ENCODE data around the gene PRRG4.
"Not testable (repeated sequence)": the region's sequence is repeated elsewhere in the genome, so short reads cannot be mapped to it uniquely, and the experiment has no call there.

Gene PRRG4

DNA sequence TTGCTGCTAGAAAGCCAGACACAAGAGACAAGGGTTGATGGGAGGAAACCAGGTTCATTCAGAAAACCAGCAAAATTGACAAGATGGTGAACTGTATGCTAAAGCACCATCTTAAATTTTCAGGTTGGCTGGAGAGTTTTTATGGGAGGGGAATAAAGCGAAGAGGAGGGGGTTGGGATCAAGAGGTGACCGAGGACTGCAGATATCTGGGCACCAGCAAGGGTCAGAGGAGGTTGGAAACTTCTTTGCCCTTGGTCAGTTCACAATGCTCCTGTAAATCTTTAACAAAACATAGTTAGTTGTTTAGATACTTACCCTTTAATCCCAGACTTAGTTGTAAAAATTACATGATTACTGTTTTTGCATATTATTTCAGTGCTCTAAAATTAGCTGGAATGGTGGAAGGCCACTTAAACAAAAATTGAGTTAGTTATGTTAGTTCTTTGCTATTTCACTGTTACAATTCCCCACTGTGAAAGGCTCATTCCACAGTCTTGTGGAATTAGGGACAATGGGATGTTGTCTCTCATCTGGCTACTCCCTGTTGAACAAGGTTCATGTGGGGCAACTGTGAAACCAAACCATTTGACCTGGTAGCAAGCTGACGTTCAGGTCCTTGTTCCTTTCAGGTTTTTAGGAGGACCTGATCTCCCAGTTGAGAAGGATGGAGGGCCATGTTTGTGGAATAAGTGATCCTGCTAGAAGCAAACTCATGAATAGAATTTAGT, 32.3 kb downstream of the PRRG4 start:
- no peak for DNase-seq (ENCODE audit: low spot score)
- TF ChIP-seq, protein P1, sequence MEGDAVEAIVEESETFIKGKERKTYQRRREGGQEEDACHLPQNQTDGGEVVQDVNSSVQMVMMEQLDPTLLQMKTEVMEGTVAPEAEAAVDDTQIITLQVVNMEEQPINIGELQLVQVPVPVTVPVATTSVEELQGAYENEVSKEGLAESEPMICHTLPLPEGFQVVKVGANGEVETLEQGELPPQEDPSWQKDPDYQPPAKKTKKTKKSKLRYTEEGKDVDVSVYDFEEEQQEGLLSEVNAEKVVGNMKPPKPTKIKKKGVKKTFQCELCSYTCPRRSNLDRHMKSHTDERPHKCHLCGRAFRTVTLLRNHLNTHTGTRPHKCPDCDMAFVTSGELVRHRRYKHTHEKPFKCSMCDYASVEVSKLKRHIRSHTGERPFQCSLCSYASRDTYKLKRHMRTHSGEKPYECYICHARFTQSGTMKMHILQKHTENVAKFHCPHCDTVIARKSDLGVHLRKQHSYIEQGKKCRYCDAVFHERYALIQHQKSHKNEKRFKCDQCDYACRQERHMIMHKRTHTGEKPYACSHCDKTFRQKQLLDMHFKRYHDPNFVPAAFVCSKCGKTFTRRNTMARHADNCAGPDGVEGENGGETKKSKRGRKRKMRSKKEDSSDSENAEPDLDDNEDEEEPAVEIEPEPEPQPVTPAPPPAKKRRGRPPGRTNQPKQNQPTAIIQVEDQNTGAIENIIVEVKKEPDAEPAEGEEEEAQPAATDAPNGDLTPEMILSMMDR (IDR thresholded peaks at IDR 0.05; ENCODE audit: extremely low read depth, missing control alignments): no peak

DNA sequence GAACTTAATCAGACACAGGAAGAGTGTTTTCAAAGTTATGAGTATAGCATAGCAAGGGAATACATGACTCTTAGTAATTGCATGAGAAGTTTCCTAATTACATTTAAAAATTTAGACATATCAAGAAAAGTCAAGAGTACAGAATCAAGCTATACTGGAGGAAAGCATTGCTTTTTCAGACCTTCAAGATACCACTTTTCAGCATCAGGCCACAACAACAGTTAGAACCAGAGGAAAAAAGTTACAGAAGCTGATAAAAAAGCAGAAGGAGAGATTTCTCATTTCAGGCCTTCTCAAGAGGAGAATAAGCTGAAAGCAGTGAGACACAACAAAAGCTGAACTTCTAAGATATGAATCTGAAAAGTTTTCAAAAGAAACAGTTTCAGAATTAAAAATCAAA, 34.8 kb downstream of the PRRG4 start:
- no peak for DNase-seq (ENCODE audit: low spot score)
- TF ChIP-seq, protein P1 (IDR thresholded peaks at IDR 0.05; ENCODE audit: extremely low read depth, missing control alignments): no peak

DNA sequence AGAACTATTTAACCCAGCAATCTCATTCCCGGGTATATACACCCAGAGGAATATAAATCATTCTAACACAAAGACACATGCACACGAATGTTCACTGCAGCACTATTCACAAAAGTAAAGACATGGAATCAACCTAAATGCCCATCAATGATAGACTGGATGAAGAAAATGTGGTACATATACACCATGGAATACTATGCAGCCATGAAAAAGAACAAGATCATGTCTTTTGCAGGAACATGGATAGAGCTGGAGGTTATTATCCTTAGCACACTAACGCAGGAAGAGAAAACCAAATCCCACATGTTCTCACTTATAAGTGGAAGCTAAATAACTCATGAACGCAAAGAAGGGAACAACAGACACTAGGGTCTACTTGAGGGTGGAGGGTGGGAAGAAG, 39.0 kb downstream of the PRRG4 start:
- DNase-seq (ENCODE audit: low spot score): not testable (repeated sequence)

DNA sequence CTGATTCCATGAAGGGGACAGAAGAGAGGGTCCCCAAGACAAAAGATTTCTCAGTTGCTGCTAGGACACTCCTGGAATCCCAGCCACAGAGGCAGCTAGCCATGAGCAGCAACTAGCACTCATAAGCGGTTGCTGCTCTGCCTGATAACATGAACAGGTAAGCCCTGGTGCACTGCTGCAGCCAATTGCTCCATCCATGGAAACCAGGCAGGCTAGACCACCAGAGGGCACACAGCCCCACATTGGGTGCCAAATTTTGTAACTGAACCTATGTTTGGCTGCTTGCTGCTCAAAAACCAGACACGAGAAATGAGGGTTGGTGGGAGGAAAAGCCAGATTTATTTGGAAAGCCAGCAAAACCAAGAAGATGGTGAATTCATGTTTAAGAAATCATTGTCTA, 40.9 kb downstream of the PRRG4 start:
- DNase-seq (ENCODE audit: low spot score): no peak
- TF ChIP-seq, protein P1 (IDR thresholded peaks at IDR 0.05; ENCODE audit: extremely low read depth, missing control alignments): no peak

DNA sequence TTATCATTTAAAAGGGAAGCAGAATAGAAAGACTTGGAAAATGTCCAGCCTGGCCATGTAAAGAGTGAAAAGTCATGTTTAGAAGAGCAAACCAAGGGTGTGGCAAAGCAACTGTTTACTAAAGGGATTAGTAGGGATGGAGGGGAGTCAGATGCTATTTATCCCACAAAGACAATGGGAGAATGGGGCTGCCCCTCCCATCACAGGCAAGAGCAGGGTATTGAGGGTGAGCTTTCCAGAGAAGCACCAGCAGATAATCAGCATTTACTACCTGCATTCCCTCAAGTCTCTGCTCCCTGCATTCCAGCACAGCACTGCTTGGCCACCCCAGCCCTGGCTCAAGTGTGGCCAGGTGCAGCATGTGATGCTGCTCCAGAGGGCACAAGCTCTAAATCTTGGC, 44.4 kb downstream of the PRRG4 start:
- TF ChIP-seq, protein P1 (IDR thresholded peaks at IDR 0.05; ENCODE audit: extremely low read depth, missing control alignments): no peak
- DNase-seq (ENCODE audit: low spot score): no peak

DNA sequence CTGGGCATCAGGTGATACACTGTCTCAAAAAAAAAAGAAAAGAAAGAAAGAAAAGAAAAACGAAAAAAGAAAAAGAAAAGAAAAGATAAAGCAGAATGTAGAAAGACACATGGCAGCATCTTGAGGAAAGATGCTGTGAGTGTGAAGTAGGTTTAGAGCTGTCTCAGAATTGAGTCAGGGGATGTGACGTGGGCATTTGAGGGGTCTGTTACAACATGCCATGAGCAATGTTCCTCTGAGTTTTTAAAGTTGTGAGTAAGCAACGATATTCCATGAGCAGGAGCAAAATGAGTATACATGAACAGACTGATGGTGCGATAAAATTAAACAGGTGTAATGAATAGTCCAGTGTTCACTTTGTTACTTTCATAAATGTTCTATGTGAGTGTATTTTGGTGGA, 51.6 kb downstream of the PRRG4 start:
- DNase-seq (ENCODE audit: low spot score): no peak
- TF ChIP-seq, protein P1 (IDR thresholded peaks at IDR 0.05; ENCODE audit: extremely low read depth, missing control alignments): no peak

DNA sequence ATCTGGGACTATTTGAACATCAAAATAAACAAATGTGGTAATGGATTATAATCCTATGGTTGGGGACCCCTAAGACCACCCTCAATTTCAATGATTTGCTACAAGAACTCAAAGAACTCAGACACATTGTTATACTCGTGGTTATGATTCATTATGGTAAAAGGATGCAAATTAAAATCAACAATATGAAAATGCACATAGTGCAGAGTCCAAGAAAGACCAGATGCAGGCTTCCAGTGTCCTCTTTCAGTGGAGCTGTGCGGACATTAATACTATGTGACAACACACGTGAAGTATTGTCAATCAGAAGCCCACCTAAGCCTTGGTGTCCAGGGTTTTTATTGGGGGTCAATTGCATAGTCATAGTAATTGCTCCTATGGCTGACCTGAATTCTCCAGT, 53.7 kb downstream of the PRRG4 start:
- no peak for DNase-seq (ENCODE audit: low spot score)
- TF ChIP-seq, protein P1 (IDR thresholded peaks at IDR 0.05; ENCODE audit: extremely low read depth, missing control alignments): no peak

DNA sequence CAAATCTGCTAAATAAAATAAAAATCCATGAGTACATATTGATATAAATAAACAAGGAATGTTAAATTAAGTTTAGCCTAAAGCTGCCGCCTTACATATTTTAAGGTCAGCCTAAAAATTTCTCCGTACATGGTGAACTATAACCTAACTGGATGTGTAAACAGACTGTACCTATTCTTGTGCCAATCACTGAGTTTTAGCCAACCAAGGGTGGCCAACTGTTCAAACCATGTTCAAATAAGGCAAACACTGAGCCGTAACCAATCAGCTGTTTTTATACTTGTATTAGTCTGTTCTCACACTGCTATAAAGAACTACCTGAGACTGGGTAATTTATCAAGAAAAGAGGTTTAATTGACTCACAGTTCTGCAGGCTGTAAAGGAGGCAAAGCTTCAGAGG, 54.3 kb downstream of the PRRG4 start:
- DNase-seq (ENCODE audit: low spot score): no peak
- TF ChIP-seq, protein P1 (IDR thresholded peaks at IDR 0.05; ENCODE audit: extremely low read depth, missing control alignments): no peak
